ENCODE measurements around the gene ARHGAP22.

ARHGAP22 gene

GRCh38 chr10:48579251-48579960, 25.5 kb downstream of the ARHGAP22 start:
- DNase-seq: no peak

GRCh38 chr10:48577158-48577557, 27.7 kb downstream of the ARHGAP22 start:
- DNase-seq: no peak

- no peak for DNase-seq
Measured at GRCh38 chr10:48576501-48576900, 28.4 kb downstream of the ARHGAP22 start.

- DNase-seq: no peak
Measured at GRCh38 chr10:48575901-48576300, 29.0 kb downstream of the ARHGAP22 start.

GRCh38 chr10:48574817-48575380, 30.0 kb downstream of the ARHGAP22 start:
- no peak for DNase-seq

- DNase-seq: no peak
Measured at GRCh38 chr10:48574322-48574796, 30.5 kb downstream of the ARHGAP22 start.

GRCh38 chr10:48573045-48573444, 31.8 kb downstream of the ARHGAP22 start:
- DNase-seq: no peak

GRCh38 chr10:48572414-48572813, 32.5 kb downstream of the ARHGAP22 start:
- DNase-seq: no peak

- no peak for DNase-seq
Measured at GRCh38 chr10:48568546-48568945, 36.3 kb downstream of the ARHGAP22 start.

- no peak for DNase-seq
Measured at GRCh38 chr10:48568131-48568530, 36.7 kb downstream of the ARHGAP22 start.

- DNase-seq: no peak
Measured at GRCh38 chr10:48567346-48567745, 37.5 kb downstream of the ARHGAP22 start.

GRCh38 chr10:48564466-48565160, 40.3 kb downstream of the ARHGAP22 start:
- DNase-seq: no peak

- no peak for DNase-seq
Measured at GRCh38 chr10:48557511-48558123, 47.3 kb downstream of the ARHGAP22 start.

GRCh38 chr10:48556713-48557112, 48.2 kb downstream of the ARHGAP22 start:
- DNase-seq: no peak

- DNase-seq: no peak
Measured at GRCh38 chr10:48556065-48556464, 48.8 kb downstream of the ARHGAP22 start.

- DNase-seq: no peak
Measured at GRCh38 chr10:48555310-48556042, 49.4 kb downstream of the ARHGAP22 start.

- no peak for DNase-seq
Measured at GRCh38 chr10:48554656-48555055, 50.2 kb downstream of the ARHGAP22 start.

- no peak for DNase-seq
Measured at GRCh38 chr10:48554246-48554645, 50.6 kb downstream of the ARHGAP22 start.

- DNase-seq: no peak
Measured at GRCh38 chr10:48552946-48553564, 51.8 kb downstream of the ARHGAP22 start.

GRCh38 chr10:48551861-48552591, 52.8 kb downstream of the ARHGAP22 start:
- DNase-seq: peak; percentile 13

- no peak for DNase-seq
Measured at GRCh38 chr10:48550977-48551376, 53.9 kb downstream of the ARHGAP22 start.
